Type B pancreatic cell (in vitro differentiated cells): ENCODE measurements around the gene TLNRD1. TPM values are rescaled to one million over a fixed set of nuclear protein-coding genes. Genes with fewer than 3 reads are reported as not detected.

Source experiments
- DNase-seq: peaks from one replicate; pipeline ENCODE4 v3.0.0; 2021; ENCODE audit warnings: mixed read lengths; ENCODE audit not compliant: unreplicated experiment; ENCODE audit errors: extremely low spot score
- H3K27ac Mint-ChIP-seq: 2 replicates; pipeline ENCODE4 v1.8.0; 2021; ENCODE audit warnings: mild to moderate bottlenecking, mixed read lengths
- H3K27me3 Mint-ChIP-seq: 2 replicates; pipeline ENCODE4 v1.8.0; 2021; ENCODE audit warnings: mixed read lengths
- H3K36me3 Mint-ChIP-seq: 2 replicates; pipeline ENCODE4 v1.8.0; 2021; ENCODE audit warnings: mixed read lengths
- H3K4me1 Mint-ChIP-seq: one replicate; pipeline ENCODE4 v1.8.0; 2021; ENCODE audit warnings: mixed read lengths; ENCODE audit not compliant: unreplicated experiment
- H3K4me3 Mint-ChIP-seq: 2 replicates; pipeline ENCODE4 v1.8.0; 2021; ENCODE audit warnings: mild to moderate bottlenecking, mixed read lengths
- H3K9me3 Mint-ChIP-seq: 2 replicates; pipeline ENCODE4 v1.8.0; 2021; ENCODE audit warnings: mixed read lengths
- CTCF ChIP-seq: fragments of 200-600 bp; sonication (generic); conservative IDR thresholded peaks from 2 replicates; pipeline ENCODE4 v1.5.0; 2021; ENCODE audit warnings: antibody characterized with exemption, mild to moderate bottlenecking
- total RNA-seq: library from RNA; stranded (reverse); gene quantifications from 2 replicates; pipeline ENCODE4 v1.2.1, GENCODE V29; 2021; ENCODE audit warnings: low replicate concordance

TLNRD1 gene
- total RNA-seq, 1 donor from 2014 or later, result 20.1 TPM

DNA sequence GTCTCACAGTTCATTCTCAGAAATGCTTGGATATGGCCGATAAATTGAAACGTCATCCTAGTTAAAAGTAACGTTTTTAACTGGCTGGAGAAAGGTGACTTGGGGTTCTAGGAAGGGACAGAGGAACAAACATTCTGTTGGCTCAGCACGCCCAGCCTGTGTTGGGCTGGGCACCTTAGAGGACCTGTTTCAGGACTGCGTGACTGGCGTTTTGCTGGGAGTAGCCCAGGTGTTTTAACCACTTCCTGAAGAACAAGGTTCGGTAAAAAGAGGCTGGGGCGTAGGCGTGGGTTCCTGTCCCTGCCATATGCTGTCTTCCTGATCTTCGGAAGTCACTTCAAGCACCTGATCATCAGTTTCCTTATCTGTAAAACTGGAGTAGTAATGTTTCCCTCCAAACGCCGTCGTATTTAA is 1.1 kb upstream of the TLNRD1 start:
- Mint-ChIP-seq H3K4me3 (peak overlapping the region; percentile 98), H3K9me3 (no peaks in the 10 kb centered on the region), H3K4me1 (peaks cover 19% of the 10 kb centered on the region), H3K36me3 (peaks cover 11% of the 10 kb centered on the region), H3K27me3 (no peaks in the 10 kb centered on the region), H3K27ac (peak overlapping the region; percentile 95)
- no peak for DNase-seq
- TF ChIP-seq CTCF, result no peak

GRCh38 chr15:81000144-81000623 is 539 bp upstream of the TLNRD1 start:
- Mint-ChIP-seq H3K9me3 (no peaks in the 10 kb centered on the region), H3K27me3 (no peaks in the 10 kb centered on the region), H3K4me1 (peaks cover 22% of the 10 kb centered on the region), H3K36me3 (peaks cover 11% of the 10 kb centered on the region), H3K4me3 (peak overlapping the region; percentile 98), H3K27ac (peak overlapping the region; percentile 95)
- no peak for TF ChIP-seq CTCF
- DNase-seq, result no peak

GRCh38 chr15:81001152-81002008 is 657 bp downstream of the TLNRD1 start:
- peak; percentile 72 for DNase-seq
- Mint-ChIP-seq H3K36me3 (peaks cover 11% of the 10 kb centered on the region), H3K4me3 (peak overlapping the region; percentile 98), H3K27ac (no peak overlapping the region), H3K9me3 (no peaks in the 10 kb centered on the region), H3K27me3 (no peaks in the 10 kb centered on the region), H3K4me1 (peaks cover 29% of the 10 kb centered on the region)
- no peak for TF ChIP-seq CTCF

DNA sequence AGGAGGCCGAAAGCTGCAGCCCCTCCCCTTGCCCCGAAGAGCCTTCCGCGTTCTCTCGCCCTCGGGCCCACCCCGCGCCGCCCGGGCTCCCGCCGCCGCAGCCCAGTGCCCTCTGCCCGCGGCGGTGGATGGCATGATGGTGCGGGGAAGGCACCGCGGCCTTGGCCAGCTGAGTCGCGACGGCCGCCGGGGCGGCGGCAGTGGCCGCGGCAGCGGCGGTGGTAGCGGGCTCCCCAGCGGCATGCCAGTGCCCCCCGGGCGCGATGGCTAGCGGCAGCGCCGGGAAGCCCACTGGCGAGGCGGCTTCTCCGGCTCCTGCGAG is 1.2 kb downstream of the TLNRD1 start:
- no peak overlapping the region for H3K27ac Mint-ChIP-seq
- DNase-seq, result no peak

GRCh38 chr15:81002331-81003096 is 1.8 kb downstream of the TLNRD1 start:
- H3K36me3 Mint-ChIP-seq, result peaks cover 11% of the 10 kb centered on the region
- H3K9me3 Mint-ChIP-seq, result no peaks in the 10 kb centered on the region
- H3K27ac Mint-ChIP-seq, result no peak overlapping the region
- no peak for DNase-seq
- no peaks in the 10 kb centered on the region for H3K27me3 Mint-ChIP-seq
- TF ChIP-seq CTCF, result no peak
- H3K4me1 Mint-ChIP-seq, result peaks cover 29% of the 10 kb centered on the region
- H3K4me3 Mint-ChIP-seq, result peak overlapping the region; percentile 70

More for the DNA sequence above, 1.2 kb downstream of the TLNRD1 start:
- H3K4me1 Mint-ChIP-seq, result peaks cover 29% of the 10 kb centered on the region
- H3K4me3 Mint-ChIP-seq, result peak overlapping the region; percentile 81
- H3K9me3 Mint-ChIP-seq, result no peaks in the 10 kb centered on the region
- no peaks in the 10 kb centered on the region for H3K27me3 Mint-ChIP-seq
- TF ChIP-seq CTCF, result no peak
- H3K36me3 Mint-ChIP-seq, result peaks cover 11% of the 10 kb centered on the region
